Measurements from ENCODE around the gene LIPF. TPM values are rescaled to one million over a fixed set of nuclear protein-coding genes. Genes with fewer than 3 reads are reported as not detected.
"Not testable (repeated sequence)": the region's sequence is repeated elsewhere in the genome, so short reads cannot be mapped to it uniquely, and the experiment has no call there.

Gene LIPF, protein sequence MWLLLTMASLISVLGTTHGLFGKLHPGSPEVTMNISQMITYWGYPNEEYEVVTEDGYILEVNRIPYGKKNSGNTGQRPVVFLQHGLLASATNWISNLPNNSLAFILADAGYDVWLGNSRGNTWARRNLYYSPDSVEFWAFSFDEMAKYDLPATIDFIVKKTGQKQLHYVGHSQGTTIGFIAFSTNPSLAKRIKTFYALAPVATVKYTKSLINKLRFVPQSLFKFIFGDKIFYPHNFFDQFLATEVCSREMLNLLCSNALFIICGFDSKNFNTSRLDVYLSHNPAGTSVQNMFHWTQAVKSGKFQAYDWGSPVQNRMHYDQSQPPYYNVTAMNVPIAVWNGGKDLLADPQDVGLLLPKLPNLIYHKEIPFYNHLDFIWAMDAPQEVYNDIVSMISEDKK
- total RNA-seq: not detected

DNA sequence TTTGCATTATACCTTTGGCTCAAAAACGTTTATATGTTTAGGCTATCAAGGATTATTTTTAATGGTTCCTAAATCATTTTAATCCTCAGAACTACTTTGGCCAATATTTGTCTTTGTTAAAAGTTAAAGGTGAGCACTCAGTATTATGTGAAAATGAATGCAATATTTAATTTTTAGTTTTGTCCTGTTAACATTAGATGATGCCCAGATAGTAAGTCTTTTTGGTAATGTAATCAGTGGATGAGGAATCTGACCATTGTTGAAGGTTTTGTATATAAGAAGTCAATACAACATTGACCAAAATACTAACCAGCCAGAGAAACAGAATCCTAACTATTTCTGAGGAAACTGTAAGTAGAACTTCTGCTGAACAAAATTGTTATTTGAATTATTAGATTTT lies at the start of gene LIPF:
LIPF (plus strand) TSS at position 301 of the 400 bp plus-strand sequence. CDS start 2,856 bp downstream, outside the sequence.
- ATAC-seq (no peak), DNase-seq (ENCODE audit: low spot score) (no peak)
- intact Hi-C loops (cut with DNase I): no loop called here

DNA sequence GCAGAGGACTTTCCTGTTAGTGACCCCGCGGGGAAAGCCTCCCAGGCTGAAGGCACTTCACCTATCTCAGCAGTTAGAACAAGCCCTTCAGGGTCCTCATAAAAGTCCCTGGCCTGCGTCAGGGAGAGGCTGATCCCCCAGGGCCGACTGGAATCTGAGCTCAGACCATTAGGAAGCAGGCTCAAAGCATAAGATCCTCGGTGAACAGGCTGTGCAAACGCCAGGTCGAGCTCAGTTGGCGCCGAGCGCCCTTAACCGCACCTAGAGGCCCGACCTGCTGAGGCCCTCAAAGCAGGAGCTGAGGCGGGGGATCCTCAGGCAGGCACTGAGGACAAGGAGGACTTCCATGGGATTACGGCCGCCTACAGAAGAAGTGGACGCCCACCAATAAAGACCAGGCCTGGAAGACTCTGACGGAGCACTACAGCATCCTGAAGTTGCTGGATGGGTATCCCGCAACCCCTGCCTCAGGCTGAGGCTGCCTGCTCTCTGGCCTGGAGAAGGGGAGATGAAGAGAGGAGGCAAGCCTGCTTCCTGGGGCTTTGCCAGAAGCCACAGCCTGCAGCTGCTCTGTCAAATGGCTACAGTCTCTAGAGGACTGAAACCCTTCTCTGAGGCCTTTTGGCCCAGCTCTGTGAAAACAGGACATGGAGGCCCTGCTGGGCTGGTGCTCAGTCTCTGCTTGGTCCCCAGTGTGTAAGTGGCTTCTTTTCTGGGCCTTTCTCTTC lies 47.8 kb upstream of the LIPF start:
- intact Hi-C loops (cut with DNase I): no loop called here
- ATAC-seq: peak; percentile 73
- peak; percentile 58 for DNase-seq (ENCODE audit: low spot score)

DNA sequence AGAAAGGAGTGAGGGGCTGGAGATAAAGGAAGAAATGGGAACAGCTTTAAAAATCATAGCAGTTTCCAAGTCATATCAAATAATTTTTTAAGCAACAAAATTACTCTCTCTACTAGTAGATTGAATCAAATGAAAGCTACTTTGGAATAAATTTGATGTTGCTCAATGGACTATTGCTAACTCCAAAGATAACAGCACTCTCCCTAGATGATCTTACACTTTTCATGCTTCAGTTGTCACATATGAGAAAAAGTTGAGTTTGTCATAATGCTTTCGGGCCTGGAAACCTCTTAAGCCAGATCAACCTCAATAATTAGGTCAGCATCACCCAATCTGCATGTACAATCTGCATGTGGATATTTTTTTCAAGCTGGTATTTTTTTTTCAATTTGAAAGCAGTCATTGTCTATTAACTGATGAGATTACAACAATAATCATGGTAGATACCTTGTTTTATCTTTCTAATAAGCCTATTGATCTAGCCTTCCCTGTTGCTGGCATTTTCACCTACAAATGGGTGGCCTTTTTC lies 46.4 kb upstream of the LIPF start:
- no peak for DNase-seq (ENCODE audit: low spot score)
- ATAC-seq: peak; percentile 78
- intact Hi-C loops (cut with DNase I): no loop called here

DNA sequence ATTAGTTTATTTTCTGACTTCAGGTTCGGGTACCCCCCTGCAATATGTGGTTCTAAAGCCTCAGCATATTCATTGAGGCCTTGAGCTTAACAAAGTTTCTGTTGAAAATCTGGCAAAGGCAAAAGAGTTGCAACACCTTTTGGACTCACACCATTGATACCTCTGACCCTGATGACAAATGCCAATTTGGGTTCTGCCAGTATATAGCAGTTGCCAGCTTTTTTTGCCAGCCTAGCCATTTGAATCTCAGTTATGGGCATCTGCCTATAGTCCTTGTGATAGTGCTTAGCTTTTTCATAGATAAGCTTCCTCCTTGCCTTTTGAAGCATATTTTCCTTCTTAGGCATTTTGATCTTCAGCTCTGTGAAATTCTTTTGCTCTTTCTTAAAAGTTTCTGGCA lies 45.7 kb upstream of the LIPF start:
- DNase-seq (ENCODE audit: low spot score) (no peak), ATAC-seq (peak; percentile 62)
- intact Hi-C loops (cut with DNase I): no loop called here

DNA sequence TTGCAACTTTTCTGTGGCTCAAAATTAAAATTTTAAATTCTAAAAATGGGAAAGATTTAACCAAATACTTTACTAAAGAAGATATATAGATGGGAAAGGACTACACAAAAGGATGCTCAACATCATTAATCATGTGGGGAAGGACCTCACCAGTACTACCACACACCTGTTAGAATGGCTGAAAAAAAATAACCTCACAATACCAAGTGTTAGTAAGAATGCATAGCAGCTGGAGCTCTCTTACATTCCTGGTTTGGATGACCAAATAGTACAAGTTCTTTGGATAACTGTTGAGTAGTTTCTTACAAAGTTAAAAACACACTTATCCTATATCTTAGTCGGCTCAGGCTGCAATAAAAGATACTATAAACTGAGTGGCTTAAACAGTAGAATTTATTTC lies 43.8 kb upstream of the LIPF start:
- DNase-seq (ENCODE audit: low spot score) (no peak), ATAC-seq (no peak)
- intact Hi-C loops (cut with DNase I): no loop called here

DNA sequence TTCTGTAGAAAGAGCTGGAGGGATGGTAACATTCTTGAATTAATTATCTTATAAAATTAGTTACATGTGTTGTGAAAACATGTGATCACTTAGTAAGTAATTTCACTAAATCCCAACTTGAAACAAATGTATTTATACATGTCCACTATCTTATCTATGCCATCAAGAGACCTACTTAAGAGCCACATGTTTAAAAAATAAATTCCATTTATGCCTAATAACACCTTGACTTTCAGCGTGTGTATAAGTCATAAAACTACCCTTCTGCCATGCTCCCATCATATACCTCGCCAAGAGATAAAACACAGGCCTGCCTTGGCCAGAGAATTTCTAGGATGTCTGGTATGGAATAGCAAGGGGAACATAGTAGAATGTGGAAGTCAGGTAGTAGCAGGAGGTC lies 40.4 kb upstream of the LIPF start:
- no peak for DNase-seq (ENCODE audit: low spot score)
- intact Hi-C loops (cut with DNase I): no loop called here
- no peak for ATAC-seq

DNA sequence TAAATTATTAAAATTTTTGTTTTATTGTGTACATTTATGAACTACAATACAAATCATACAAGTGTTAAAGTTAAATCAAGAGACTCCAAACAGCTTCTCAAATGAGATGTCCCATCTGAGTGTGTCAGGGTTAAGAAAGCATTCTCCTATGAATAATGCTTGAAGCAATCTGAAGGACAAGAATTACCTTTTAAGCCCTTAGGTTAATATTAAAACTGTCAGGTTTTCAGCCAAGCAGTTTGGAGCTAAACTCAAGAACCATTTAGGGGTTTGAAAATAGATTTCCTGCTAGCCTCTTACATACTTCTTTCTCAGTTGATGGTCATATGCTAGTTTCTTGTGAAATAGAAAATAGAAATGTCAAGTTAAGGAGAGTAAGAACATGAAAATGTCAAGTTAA lies 39.4 kb upstream of the LIPF start:
- ATAC-seq (no peak), DNase-seq (ENCODE audit: low spot score) (no peak)
- intact Hi-C loops (cut with DNase I): no loop called here

DNA sequence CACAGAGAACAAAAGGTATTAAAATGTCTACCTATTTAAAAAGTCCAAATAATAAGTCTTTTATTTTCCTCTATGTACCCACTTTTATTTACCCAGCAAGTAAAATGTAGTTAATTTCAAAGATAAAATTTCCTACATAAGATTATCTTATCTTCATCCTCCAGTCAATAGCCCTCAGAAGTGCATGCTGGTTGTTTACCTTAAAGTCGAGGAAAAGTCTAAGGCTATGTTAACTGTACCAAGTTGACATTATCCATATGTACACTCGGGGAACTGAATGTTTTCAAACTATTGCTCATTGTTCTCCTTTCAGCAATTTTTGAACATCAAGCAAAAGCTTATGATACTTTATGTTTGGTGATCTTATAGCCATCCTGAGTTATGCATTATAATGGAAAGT lies 24.1 kb upstream of the LIPF start:
- DNase-seq (ENCODE audit: low spot score) (no peak), ATAC-seq (no peak)
- intact Hi-C loops (cut with DNase I): no loop called here

DNA sequence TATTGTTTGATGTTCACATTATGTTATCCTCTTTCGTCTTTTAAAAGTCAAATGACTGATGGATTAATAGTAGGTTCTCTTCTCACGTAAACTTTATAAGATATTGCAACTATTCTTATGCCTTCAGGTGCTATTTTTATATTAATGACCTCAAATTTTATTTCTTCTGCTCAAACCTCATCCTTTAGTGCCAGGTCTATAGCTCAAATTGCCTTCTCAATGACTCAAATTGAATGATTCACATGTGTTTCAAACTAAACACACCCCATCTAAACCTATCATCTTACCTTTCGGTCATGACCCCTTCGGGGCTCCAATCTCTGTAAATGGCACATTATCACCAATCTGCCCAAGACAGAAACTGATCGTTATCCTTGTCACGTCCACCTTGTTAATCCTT lies 22.0 kb upstream of the LIPF start:
- DNase-seq (ENCODE audit: low spot score) (no peak), ATAC-seq (no peak)
- intact Hi-C loops (cut with DNase I): no loop called here

DNA sequence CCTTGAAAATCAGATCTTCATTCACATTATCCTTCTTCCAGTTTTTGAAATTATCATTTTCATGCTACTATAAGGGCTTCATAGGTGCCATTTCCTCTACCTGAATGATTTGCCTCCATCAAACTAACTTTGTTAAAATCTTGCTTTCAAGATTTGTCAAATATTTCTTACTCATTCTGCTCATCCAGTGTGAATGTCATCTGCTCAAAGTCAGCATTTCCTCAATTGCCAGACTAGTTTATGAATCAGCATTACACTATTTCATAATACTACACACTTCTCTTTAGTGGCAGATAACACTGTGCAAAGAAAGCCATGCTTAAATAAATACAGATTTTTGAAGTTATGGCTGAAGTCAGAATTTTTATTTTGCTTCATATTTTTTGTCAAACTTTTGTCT lies 21.3 kb upstream of the LIPF start:
- ATAC-seq (no peak), DNase-seq (ENCODE audit: low spot score) (no peak)
- intact Hi-C loops (cut with DNase I): no loop called here

DNA sequence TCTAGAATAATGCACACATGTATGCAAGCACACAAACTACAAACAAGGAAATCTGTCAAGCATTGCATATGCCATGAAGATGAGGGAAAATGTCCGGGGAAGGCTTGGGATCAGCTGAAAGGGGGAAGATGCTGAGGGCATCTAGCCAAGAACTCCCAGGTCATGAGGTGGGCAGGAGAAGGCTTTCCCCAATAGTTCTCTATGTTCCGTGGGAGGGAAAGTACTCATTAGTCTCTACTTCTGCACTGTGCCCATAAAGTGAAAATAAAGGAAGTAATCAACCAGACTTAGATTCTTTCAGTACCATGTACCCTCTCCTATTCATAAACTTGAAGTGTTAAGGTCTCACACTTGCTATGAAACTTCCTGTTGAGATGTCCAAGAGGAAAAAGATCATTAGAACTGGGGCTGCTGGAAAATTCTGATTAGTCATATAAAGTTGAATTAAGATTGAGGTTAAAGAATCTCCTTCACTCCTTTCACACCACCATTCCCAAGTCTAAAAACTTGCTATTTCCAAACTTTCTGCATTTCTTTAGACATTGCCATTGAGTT lies 17.1 kb upstream of the LIPF start:
- intact Hi-C loops (cut with DNase I): no loop called here
- DNase-seq (ENCODE audit: low spot score) (no peak), ATAC-seq (no peak)

DNA sequence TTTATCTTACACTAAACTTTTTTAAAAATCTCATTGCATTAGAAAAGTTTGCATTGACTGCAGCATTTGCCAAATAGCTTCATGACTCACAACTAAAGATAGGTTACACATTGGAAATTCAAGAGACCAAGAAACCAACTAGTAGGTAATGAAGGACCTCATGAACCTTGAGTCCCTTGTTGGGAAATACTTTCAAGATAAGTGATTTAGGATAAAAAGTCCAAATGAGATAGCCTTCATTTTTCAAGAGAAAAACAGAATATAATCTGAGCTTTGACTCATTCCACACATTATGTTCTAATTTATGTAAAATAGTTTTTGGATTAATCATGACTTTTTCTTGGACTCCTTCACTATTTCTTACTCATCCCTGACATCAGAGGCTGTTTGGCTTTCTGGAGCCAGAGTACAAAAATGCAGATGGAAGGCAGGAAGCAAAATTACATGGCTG lies 13.1 kb upstream of the LIPF start:
- ATAC-seq: no peak
- DNase-seq (ENCODE audit: low spot score): no peak
- intact Hi-C loops (cut with DNase I): no loop called here

DNA sequence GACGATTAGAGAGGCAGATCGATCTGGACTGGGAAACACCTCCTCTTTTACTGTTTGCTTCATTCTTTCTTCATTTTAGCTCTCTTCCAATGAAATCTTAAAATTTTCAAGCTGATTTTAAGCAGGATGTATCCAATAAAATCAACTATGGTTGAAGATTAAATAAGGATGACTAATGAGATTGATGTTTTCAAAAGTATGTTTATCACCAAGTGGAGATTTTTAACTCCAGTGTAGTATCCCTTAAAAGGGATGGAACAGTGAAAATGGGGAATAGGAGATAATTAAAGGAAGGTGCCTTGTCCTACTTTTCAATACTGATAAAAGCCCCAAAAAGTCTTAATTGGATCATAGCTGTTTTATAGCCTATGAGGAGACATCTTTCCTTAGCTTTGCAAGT lies 11.6 kb upstream of the LIPF start:
- ATAC-seq (no peak), DNase-seq (ENCODE audit: low spot score) (no peak)
- intact Hi-C loops (cut with DNase I): no loop called here

DNA sequence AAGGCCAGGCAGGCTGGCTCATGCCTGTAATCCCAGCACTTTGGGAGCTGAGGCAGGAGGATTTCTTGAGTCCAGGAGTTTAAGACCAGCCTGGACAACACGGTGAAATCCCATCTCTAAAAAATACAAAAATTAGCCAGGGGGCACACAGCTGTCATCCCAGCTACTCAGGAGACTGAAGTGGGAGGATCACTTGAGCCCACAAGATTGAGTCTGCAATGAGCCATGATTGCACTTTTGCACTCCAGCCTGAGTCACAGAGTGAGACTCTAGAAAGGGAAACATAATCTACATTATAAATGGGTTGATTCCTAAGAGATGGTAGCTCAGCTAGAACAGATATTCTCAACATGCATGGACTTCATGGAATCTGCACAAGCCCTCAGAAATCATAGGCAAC lies 6.3 kb upstream of the LIPF start:
- DNase-seq (ENCODE audit: low spot score) (no peak), ATAC-seq (no peak)
- intact Hi-C loops (cut with DNase I): no loop called here

DNA sequence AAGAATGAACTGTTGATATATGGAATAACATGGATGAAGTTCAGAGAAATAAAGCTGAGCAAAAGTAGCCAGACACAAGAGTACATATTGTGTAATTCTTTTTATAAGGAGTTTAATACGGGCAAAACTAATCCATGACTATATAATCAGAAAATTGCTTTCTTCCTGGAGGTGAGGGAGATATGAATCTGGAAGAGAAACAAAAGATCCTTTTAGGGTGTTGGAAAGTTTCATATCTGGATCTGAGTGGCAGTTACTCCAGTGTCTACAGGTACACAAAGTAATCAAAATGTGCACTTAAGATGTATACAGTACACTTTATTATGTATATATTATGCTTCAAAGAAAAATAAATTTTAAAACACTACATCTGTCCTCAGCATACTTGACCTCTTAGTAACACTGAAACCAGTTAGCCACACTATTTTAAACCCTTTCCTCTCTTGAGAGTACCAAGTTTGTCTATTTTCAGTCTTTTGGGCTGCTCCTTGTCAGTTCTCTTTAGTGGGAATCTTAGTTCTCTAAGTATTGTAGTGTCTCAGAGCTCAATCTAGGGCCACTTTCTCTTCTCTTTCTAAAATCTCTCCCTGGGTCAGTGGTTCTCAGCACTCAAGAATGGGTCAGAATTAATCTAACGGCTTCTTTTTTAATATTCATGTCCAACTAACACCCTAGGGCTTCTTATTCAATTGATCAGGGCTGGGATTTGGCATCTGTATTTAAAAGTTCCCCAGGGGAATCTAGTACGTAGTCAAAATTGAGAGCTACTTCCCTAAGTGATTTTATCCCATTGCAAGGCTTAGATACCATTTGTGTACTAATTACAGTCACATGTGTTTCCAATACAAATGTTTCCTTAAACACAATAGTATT lies 4.3 kb upstream of the LIPF start:
- no peak for ATAC-seq
- no peak for DNase-seq (ENCODE audit: low spot score)
- intact Hi-C loops (cut with DNase I): no loop called here

DNA sequence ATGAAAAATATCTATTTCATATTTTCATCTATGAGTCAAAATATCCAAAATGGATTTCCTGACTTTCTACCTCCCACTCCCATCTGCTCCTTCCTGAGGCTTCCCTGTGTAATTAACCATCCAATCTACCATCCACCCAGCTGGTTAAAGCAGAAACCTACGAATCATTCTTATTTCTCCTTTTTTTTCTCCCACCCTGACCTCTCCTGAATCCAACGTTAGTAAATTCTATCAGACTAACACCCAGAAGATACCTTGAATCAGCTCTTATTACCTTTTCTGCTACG lies 3.7 kb upstream of the LIPF start:
- no peak for ATAC-seq
- intact Hi-C loops (cut with DNase I): no loop called here
- DNase-seq (ENCODE audit: low spot score): no peak

DNA sequence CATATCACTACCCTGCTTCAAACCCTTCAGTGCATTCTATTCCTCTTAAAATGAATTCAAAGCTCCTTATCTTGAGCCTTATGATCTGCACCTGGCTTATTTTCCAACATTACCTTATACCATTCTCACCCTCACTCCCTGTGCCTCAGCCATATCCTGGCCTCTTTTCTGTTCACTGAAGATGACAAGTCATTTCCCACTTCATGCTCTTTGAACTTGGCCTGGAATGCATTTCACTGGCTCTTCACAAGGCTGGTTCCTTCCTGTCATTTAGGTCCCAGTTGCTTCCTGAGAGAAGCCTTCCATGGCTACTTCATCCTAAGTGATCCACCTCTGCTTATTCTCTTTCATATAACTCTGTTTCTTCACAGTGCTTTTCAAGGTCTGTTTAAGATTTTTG lies 3.2 kb upstream of the LIPF start:
- intact Hi-C loops (cut with DNase I): no loop called here
- ATAC-seq: no peak
- DNase-seq (ENCODE audit: low spot score): no peak

DNA sequence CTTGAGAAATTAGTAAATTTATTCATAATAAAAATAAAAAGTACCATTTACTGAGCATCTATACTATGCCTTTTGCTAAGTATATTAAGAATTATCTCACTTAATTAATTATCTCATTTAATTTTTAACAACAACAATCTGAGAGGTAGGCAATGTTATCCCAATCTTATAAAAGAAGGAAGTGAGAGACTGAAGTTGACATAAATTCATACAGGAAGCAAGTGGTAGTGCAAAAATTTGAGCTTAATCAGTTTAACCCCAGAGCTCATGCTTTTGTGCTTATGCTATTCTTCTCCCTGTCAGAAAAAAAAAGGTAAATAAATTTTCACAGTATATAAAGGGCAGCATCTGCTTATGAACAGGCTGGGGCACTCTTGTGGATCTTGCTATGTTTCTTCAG lies 2.7 kb upstream of the LIPF start:
- intact Hi-C loops (cut with DNase I): no loop called here
- DNase-seq (ENCODE audit: low spot score) (no peak), ATAC-seq (no peak)

DNA sequence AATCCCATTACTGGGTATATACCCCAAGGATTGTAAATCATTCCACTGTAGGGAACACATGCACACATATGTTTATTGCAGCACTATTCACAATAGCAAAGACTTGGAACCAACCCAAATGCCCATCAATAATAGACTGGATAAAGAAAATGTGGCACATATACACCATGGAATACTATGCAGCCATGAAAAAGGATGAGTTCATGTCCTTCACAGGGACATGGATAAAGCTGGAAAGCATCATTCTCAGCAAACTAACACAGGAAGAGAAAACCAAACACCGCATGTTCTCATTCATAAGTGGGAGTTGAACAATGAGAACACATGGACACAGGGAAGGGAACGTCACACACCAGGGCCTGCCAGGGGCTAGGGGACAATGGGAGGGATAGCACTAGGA lies 1.1 kb upstream of the LIPF start:
- intact Hi-C loops (cut with DNase I); DNase-seq (ENCODE audit: low spot score); ATAC-seq: not testable (repeated sequence)
